Measurements from ENCODE around the gene TNPO1.
A peak's percentile ranks its signal among the peaks of the same experiment; 100 is the strongest.

Gene TNPO1

GRCh38 chr5:72837524-72838096 is 21.1 kb downstream of the TNPO1 start:
- Histone ChIP-seq H3K9me3 (no peaks in the 10 kb centered on the region), H4K20me1 (peaks cover 92% of the 10 kb centered on the region), H3K4me1 (no peaks in the 10 kb centered on the region), H3K27me3 (no peaks in the 10 kb centered on the region), H3K4me3 (no peak overlapping the region), H3K36me3 (peaks cover 10% of the 10 kb centered on the region; the same call in 1 of the 2 replicates), H3K9ac (no peak overlapping the region), H3K4me2 (no peak overlapping the region), H3K27ac (no peak overlapping the region)
- no peak for TF ChIP-seq Cebpa-rat (IDR thresholded peaks at IDR 0.05)

GRCh38 chr5:72840041-72840440 is 23.6 kb downstream of the TNPO1 start:
- Histone ChIP-seq H3K27me3 (no peaks in the 10 kb centered on the region), H3K4me2 (no peak overlapping the region), H3K9ac (no peak overlapping the region), H3K27ac (no peak overlapping the region), H4K20me1 (peaks cover 93% of the 10 kb centered on the region), H3K4me1 (no peaks in the 10 kb centered on the region), H3K4me3 (no peak overlapping the region), H3K36me3 (0 out of 2 replicates have a peak, but pooled peaks cover 10% of the 10 kb centered on the region), H3K9me3 (no peaks in the 10 kb centered on the region)
- TF ChIP-seq Cebpa-rat (IDR thresholded peaks at IDR 0.05), result no peak

- Histone ChIP-seq H3K36me3 (no peaks in the 10 kb centered on the region), H3K9me3 (no peaks in the 10 kb centered on the region), H3K4me2 (no peak overlapping the region), H3K4me3 (no peak overlapping the region), H4K20me1 (peaks cover 93% of the 10 kb centered on the region), H3K27ac (no peak overlapping the region), H3K9ac (no peak overlapping the region), H3K27me3 (no peaks in the 10 kb centered on the region), H3K4me1 (peaks cover 1% of the 10 kb centered on the region; the same call in 1 of the 2 replicates)
- no peak for TF ChIP-seq Cebpa-rat (IDR thresholded peaks at IDR 0.05)
Measured at GRCh38 chr5:72841756-72842535, 25.5 kb downstream of the TNPO1 start.

GRCh38 chr5:72842816-72843215 is 26.4 kb downstream of the TNPO1 start:
- no peaks in the 10 kb centered on the region for H3K27me3 ChIP-seq
- H3K9me3 ChIP-seq, result no peaks in the 10 kb centered on the region
- no peak overlapping the region for H3K9ac ChIP-seq
- H4K20me1 ChIP-seq, result peaks cover 93% of the 10 kb centered on the region
- H3K4me3 ChIP-seq, result no peak overlapping the region
- no peak for TF ChIP-seq Cebpa-rat (IDR thresholded peaks at IDR 0.05)
- H3K4me2 ChIP-seq, result no peak overlapping the region
- H3K27ac ChIP-seq, result no peak overlapping the region
- peaks cover 10% of the 10 kb centered on the region for H3K4me1 ChIP-seq
- H3K36me3 ChIP-seq, result no peaks in the 10 kb centered on the region

GRCh38 chr5:72844218-72844603 is 27.8 kb downstream of the TNPO1 start:
- TF ChIP-seq Cebpa-rat (IDR thresholded peaks at IDR 0.05), result no peak
- no peak overlapping the region for H3K9ac ChIP-seq
- H3K4me3 ChIP-seq, result no peak overlapping the region
- H4K20me1 ChIP-seq, result peaks cover 91% of the 10 kb centered on the region
- H3K27ac ChIP-seq, result no peak overlapping the region
- peaks cover 11% of the 10 kb centered on the region for H3K4me1 ChIP-seq
- no peaks in the 10 kb centered on the region for H3K36me3 ChIP-seq
- no peaks in the 10 kb centered on the region for H3K27me3 ChIP-seq
- no peaks in the 10 kb centered on the region for H3K9me3 ChIP-seq
- H3K4me2 ChIP-seq, result no peak overlapping the region

- no peaks in the 10 kb centered on the region for H3K9me3 ChIP-seq
- TF ChIP-seq Cebpa-rat (IDR thresholded peaks at IDR 0.05), result peak; percentile 71; the same call in 1 of the 2 replicates
- H3K36me3 ChIP-seq, result no peaks in the 10 kb centered on the region
- H4K20me1 ChIP-seq, result peaks cover 95% of the 10 kb centered on the region
- H3K4me1 ChIP-seq, result peaks cover 27% of the 10 kb centered on the region
- H3K4me3 ChIP-seq, result no peak overlapping the region
- H3K27me3 ChIP-seq, result no peaks in the 10 kb centered on the region
- no peak overlapping the region for H3K27ac ChIP-seq
- H3K9ac ChIP-seq, result no peak overlapping the region
- H3K4me2 ChIP-seq, result no peak overlapping the region
Measured at GRCh38 chr5:72845889-72846288, 29.4 kb downstream of the TNPO1 start.

GRCh38 chr5:72846483-72846882 is 30.0 kb downstream of the TNPO1 start:
- Histone ChIP-seq H3K9ac (no peak overlapping the region), H3K27me3 (no peaks in the 10 kb centered on the region), H3K9me3 (no peaks in the 10 kb centered on the region), H3K36me3 (peaks cover 3% of the 10 kb centered on the region), H3K27ac (no peak overlapping the region), H3K4me2 (no peak overlapping the region), H3K4me3 (no peak overlapping the region), H4K20me1 (peaks cover 95% of the 10 kb centered on the region), H3K4me1 (peaks cover 33% of the 10 kb centered on the region)
- TF ChIP-seq Cebpa-rat (IDR thresholded peaks at IDR 0.05), result no peak

GRCh38 chr5:72847439-72847838 is 31.0 kb downstream of the TNPO1 start:
- TF ChIP-seq Cebpa-rat (IDR thresholded peaks at IDR 0.05), result no peak
- Histone ChIP-seq H3K36me3 (peaks cover 9% of the 10 kb centered on the region), H3K4me1 (peaks cover 36% of the 10 kb centered on the region), H3K9ac (peak overlapping the region; percentile 94; the same call in 1 of the 2 replicates), H3K27me3 (no peaks in the 10 kb centered on the region), H3K4me3 (peak overlapping the region; percentile 92), H3K4me2 (peak overlapping the region; percentile 85), H3K27ac (peak overlapping the region; percentile 92; the same call in 1 of the 2 replicates), H4K20me1 (peaks cover 98% of the 10 kb centered on the region), H3K9me3 (no peaks in the 10 kb centered on the region)

GRCh38 chr5:72847989-72848473 is 31.6 kb downstream of the TNPO1 start:
- Histone ChIP-seq H3K9me3 (no peaks in the 10 kb centered on the region), H3K36me3 (peaks cover 14% of the 10 kb centered on the region), H3K9ac (peak overlapping the region; percentile 94), H3K27me3 (no peaks in the 10 kb centered on the region), H3K27ac (peak overlapping the region; percentile 92), H4K20me1 (peaks cover 98% of the 10 kb centered on the region), H3K4me2 (peak overlapping the region; percentile 85), H3K4me3 (peak overlapping the region; percentile 92), H3K4me1 (peaks cover 36% of the 10 kb centered on the region)
- no peak for TF ChIP-seq Cebpa-rat (IDR thresholded peaks at IDR 0.05)

All from BLaER1 (cell line).